GM21528 (cell line): Measurements from ENCODE around the gene ZNF117.
"Not testable (repeated sequence)": the region's sequence is repeated elsewhere in the genome, so short reads cannot be mapped to it uniquely, and the experiment has no call there.

ENCODE experiments used
- ATAC-seq: cut with Tn5 transposase; IDR thresholded peaks from one replicate; pipeline ENCODE4 v1.9.1; 2021; ENCODE audit warnings: mild to moderate bottlenecking, moderate library complexity; ENCODE audit not compliant: unreplicated experiment, low FRiP score

Gene ZNF117

GRCh38 chr7:64997164-64997908 is 6.5 kb upstream of the ZNF117 start:
- no peak for ATAC-seq

GRCh38 chr7:64996305-64996704 is 5.5 kb upstream of the ZNF117 start:
- no peak for ATAC-seq

- ATAC-seq: no peak
Observed at GRCh38 chr7:64993901-64994300, 3.1 kb upstream of the ZNF117 start.

- no peak for ATAC-seq
Observed at GRCh38 chr7:64992971-64993370, 2.1 kb upstream of the ZNF117 start.

- no peak for ATAC-seq
Observed at GRCh38 chr7:64990216-64990615, 620 bp downstream of the ZNF117 start.

GRCh38 chr7:64978497-64979203 is 12.2 kb downstream of the ZNF117 start:
- ATAC-seq: no peak

GRCh38 chr7:64965594-64965993 is 25.2 kb downstream of the ZNF117 start:
- ATAC-seq: no peak

GRCh38 chr7:64959072-64959747 is 31.6 kb downstream of the ZNF117 start:
- ATAC-seq: no peak

- ATAC-seq: no peak
Observed at GRCh38 chr7:64951250-64951848, 39.5 kb downstream of the ZNF117 start.

GRCh38 chr7:64950673-64951072 is 40.2 kb downstream of the ZNF117 start:
- ATAC-seq: not testable (repeated sequence)

- not testable (repeated sequence) for ATAC-seq
Observed at GRCh38 chr7:64948774-64949173, 42.1 kb downstream of the ZNF117 start.

- no peak for ATAC-seq
Observed at GRCh38 chr7:64947252-64948000, 43.4 kb downstream of the ZNF117 start.

GRCh38 chr7:64946772-64947171 is 44.1 kb downstream of the ZNF117 start:
- ATAC-seq: no peak

- no peak for ATAC-seq
Observed at GRCh38 chr7:64945503-64946175, 45.2 kb downstream of the ZNF117 start.

- not testable (repeated sequence) for ATAC-seq
Observed at GRCh38 chr7:64944667-64945502, 46.0 kb downstream of the ZNF117 start.

- ATAC-seq: not testable (repeated sequence)
Observed at GRCh38 chr7:64940021-64940420, 50.8 kb downstream of the ZNF117 start.

- no peak for ATAC-seq
Observed at GRCh38 chr7:64938540-64938939, 52.3 kb downstream of the ZNF117 start.

- ATAC-seq: no peak
Observed at GRCh38 chr7:64934478-64934877, 56.4 kb downstream of the ZNF117 start.
